CD4-positive, alpha-beta T cell (primary cell): ENCODE results near the gene SLC37A3. TPM values are rescaled to one million over a fixed set of nuclear protein-coding genes. Genes with fewer than 3 reads are reported as not detected.

ENCODE experiments used
- ATAC-seq: fragments of 200-7000 bp; cut with Tn5 transposase; one replicate; pipeline ENCODE4 v1.10.0; 2022; ENCODE audit warnings: mild to moderate bottlenecking; ENCODE audit not compliant: poor library complexity
- CTCF ChIA-PET: fragments of 350-600 bp; sonication (Branson Sonifier 250); formaldehyde crosslinking; loops from one replicate; lab custom pipeline; 2021; ENCODE audit warnings: antibody characterized with exemption, inconsistent platforms; lab: Charles Lee
- POLR2A ChIA-PET: fragments of 350-600 bp; sonication (Branson Sonifier 250); formaldehyde crosslinking; loops from one replicate; lab custom pipeline; 2021; ENCODE audit warnings: antibody characterized with exemption, inconsistent platforms; lab: Charles Lee
- DNase-seq, 14 experiments: peaks; one replicate each; pipeline ENCODE4 v3.0.0-alpha.2; 2013 to 2020; ENCODE audit warnings: mixed read lengths in 2 of 14
- H3K27ac ChIP-seq, 2 donors: one replicate each; pipeline versions ENCODE4 v1.5.1 to v1.7.0; 2013; ENCODE audit warnings: low read length in 2 of 2, low read depth in 1 of 2, mild to moderate bottlenecking in 1 of 2
- H3K27me3 ChIP-seq, 2 experiments: 1 replicate in 1 of 2; 2 replicates in 1 of 2; pipeline versions ENCODE4 v1.6.1 to v1.7.0; 2013; ENCODE audit warnings: low read length in 2 of 2, control low read depth in 1 of 2, mild to moderate bottlenecking in 1 of 2, moderate library complexity in 1 of 2; ENCODE audit not compliant: insufficient read depth in 2 of 2, control insufficient read depth in 1 of 2
- H3K36me3 ChIP-seq: one replicate; pipeline ENCODE4 v1.6.1; 2013; ENCODE audit warnings: low read length, control low read depth; ENCODE audit not compliant: insufficient read depth
- H3K4me1 ChIP-seq: one replicate; pipeline ENCODE4 v1.6.1; 2013; ENCODE audit warnings: low read length, control low read depth; ENCODE audit not compliant: insufficient read depth
- H3K4me3 ChIP-seq: one replicate; pipeline ENCODE4 v1.5.1; 2013; ENCODE audit warnings: mild to moderate bottlenecking, low read length, moderate library complexity
- H3K9me3 ChIP-seq, 2 experiments: 1 replicate in 1 of 2; 2 replicates in 1 of 2; pipeline versions ENCODE4 v1.6.1 to v1.7.0; 2013; ENCODE audit warnings: low read length in 2 of 2, mild to moderate bottlenecking in 2 of 2, control low read depth in 1 of 2, moderate library complexity in 1 of 2; ENCODE audit not compliant: control insufficient read depth in 1 of 2, insufficient read depth in 1 of 2
- H3K27ac Mint-ChIP-seq: one replicate; pipeline ENCODE4 v1.8.0; 2020; ENCODE audit warnings: mixed read lengths
- H3K27me3 Mint-ChIP-seq: one replicate; pipeline ENCODE4 v1.8.0; 2021; ENCODE audit warnings: mixed read lengths
- H3K36me3 Mint-ChIP-seq: one replicate; pipeline ENCODE4 v1.8.0; 2021; ENCODE audit warnings: low read depth, mixed read lengths
- H3K4me1 Mint-ChIP-seq: one replicate; pipeline ENCODE4 v1.8.0; 2021; ENCODE audit warnings: low read depth, mixed read lengths
- H3K4me3 Mint-ChIP-seq: one replicate; pipeline ENCODE4 v1.8.0; 2020; ENCODE audit warnings: mild to moderate bottlenecking, mixed read lengths
- H3K9me3 Mint-ChIP-seq: one replicate; pipeline ENCODE4 v1.8.0; 2020; ENCODE audit warnings: mixed read lengths
- CTCF ChIP-seq: fragments of 200-600 bp; IDR thresholded peaks from one replicate; pipeline ENCODE4 v1.8.0; 2022; ENCODE audit warnings: antibody characterized with exemption, mild to moderate bottlenecking
- intact Hi-C, 2 experiments: fragments of 100-400 bp; cut with DNase I in 1 of 2; cut with micrococcal nuclease in 1 of 2; formaldehyde crosslinking; loops; one replicate each; pipeline versions ENCODE4 v1.15.1 to v1.9.0; 2023 to 2025; cut with DNase I, micrococcal nuclease
- total RNA-seq, 174 experiments: library from RNA in 2 of 174; stranded (reverse) in 2 of 174; gene quantifications; one replicate each; pipeline ENCODE4 v1.2.3 and lab custom pipeline; 2021 to 2026

SLC37A3 gene
- total RNA-seq, 2 experiments from 2014 or later: 23.5 to 25.6 TPM

- no peaks in the 10 kb centered on the region for H3K36me3 ChIP-seq
- no peaks in the 10 kb centered on the region for H3K9me3 Mint-ChIP-seq
- no peaks in the 10 kb centered on the region for H3K27me3 ChIP-seq
- H3K4me3 ChIP-seq: no peak overlapping the region
- peaks cover 37% of the 10 kb centered on the region for H3K4me1 Mint-ChIP-seq
- ATAC-seq: no peak
- H3K4me1 ChIP-seq: peaks cover 32% of the 10 kb centered on the region
- H3K36me3 Mint-ChIP-seq: peaks cover 17% of the 10 kb centered on the region
- H3K4me3 Mint-ChIP-seq: peak overlapping the region; percentile 96
- CTCF ChIA-PET: interaction anchor here (1.0 kb wide), 1 partner anchor 41 kb away, joined by 5 read pairs; no protein-coding TSS in a partner anchor
- intact Hi-C loops: loop anchor here in 1 of 2 experiments (5.0 kb wide), 2 partner anchors 75 to 270 kb away; partner anchors contain the start of genes ADCK2 and MKRN1
- TF ChIP-seq CTCF: no peak
- no peaks in the 10 kb centered on the region for H3K9me3 ChIP-seq
- H3K27ac ChIP-seq: no peak overlapping the region
- H3K27ac Mint-ChIP-seq: peak overlapping the region; percentile 97
- POLR2A ChIA-PET: interaction anchor here (1.0 to 3.3 kb wide), 2 partner anchors 26 to 76 kb away, joined by 3 to 18 read pairs; no protein-coding TSS in a partner anchor
- H3K27me3 Mint-ChIP-seq: no peaks in the 10 kb centered on the region
- DNase-seq: no peak
Measured at GRCh38 chr7:140402178-140402835, 4.0 kb upstream of the SLC37A3 start.

GRCh38 chr7:140400381-140400780 is 2.1 kb upstream of the SLC37A3 start:
- TF ChIP-seq CTCF: no peak
- no peaks in the 10 kb centered on the region for H3K9me3 ChIP-seq
- intact Hi-C loops: loop anchor here in 1 of 2 experiments (5.0 kb wide), 2 partner anchors 77 to 272 kb away; partner anchors contain the start of genes ADCK2 and MKRN1
- POLR2A ChIA-PET: no interaction called here
- no peak overlapping the region for H3K4me3 Mint-ChIP-seq
- no peaks in the 10 kb centered on the region for H3K27me3 Mint-ChIP-seq
- no peak overlapping the region for H3K27ac Mint-ChIP-seq
- H3K27me3 ChIP-seq: no peaks in the 10 kb centered on the region
- DNase-seq (no peak), ATAC-seq (no peak)
- no peak overlapping the region for H3K4me3 ChIP-seq
- no peaks in the 10 kb centered on the region for H3K9me3 Mint-ChIP-seq
- H3K4me1 Mint-ChIP-seq: peaks cover 49% of the 10 kb centered on the region
- H3K27ac ChIP-seq: no peak overlapping the region
- H3K36me3 Mint-ChIP-seq: peaks cover 16% of the 10 kb centered on the region
- CTCF ChIA-PET: no interaction called here
- peaks cover 38% of the 10 kb centered on the region for H3K4me1 ChIP-seq
- H3K36me3 ChIP-seq: no peaks in the 10 kb centered on the region

- Histone ChIP-seq H3K36me3 (no peaks in the 10 kb centered on the region), H3K4me1 (peaks cover 29% of the 10 kb centered on the region), H3K27me3 (no peaks in the 10 kb centered on the region), H3K27ac (no peak overlapping the region), H3K9me3 (no peaks in the 10 kb centered on the region), H3K4me3 (peak overlapping the region; percentile 79)
- CTCF ChIA-PET: no interaction called here
- TF ChIP-seq CTCF: no peak
- Mint-ChIP-seq H3K27ac (peak overlapping the region; percentile 64), H3K4me1 (peaks cover 38% of the 10 kb centered on the region), H3K27me3 (no peaks in the 10 kb centered on the region), H3K4me3 (peak overlapping the region; percentile 86), H3K9me3 (no peaks in the 10 kb centered on the region), H3K36me3 (peaks cover 9% of the 10 kb centered on the region)
- DNase-seq (no peak), ATAC-seq (no peak)
- intact Hi-C loops: loop anchor here in 1 of 2 experiments (5.0 to 10.0 kb wide), 6 partner anchors 224 to 1942 kb away; partner anchors contain the start of genes BRAF, HIPK2, KDM7A and MRPS33
- POLR2A ChIA-PET: interaction anchor here (1.5 kb wide), 1 partner anchor 22 kb away, joined by 12 read pairs; no protein-coding TSS in a partner anchor
Measured at GRCh38 chr7:140398821-140399220, 491 bp upstream of the SLC37A3 start.
